Fibroblast of pulmonary artery (primary cell): Measurements from ENCODE around the gene PTGES2.

Experiments used
- DNase-seq: peaks from one replicate; pipeline ENCODE4 v3.0.0-alpha.2; 2010; ENCODE audit warnings: low read depth
- H3K4me3 ChIP-seq: replicated peaks from 2 replicates; pipeline ENCODE4 v1.5.1; 2011; ENCODE audit warnings: low read depth, mild to moderate bottlenecking, control low read depth, low read length, moderate library complexity
- TF ChIP-seq, protein P1 (sequence below): IDR thresholded peaks from 2 replicates; pipeline ENCODE4 v1.5.1; 2011; ENCODE audit warnings: mild to moderate bottlenecking, control low read depth, low read length, inconsistent platforms; ENCODE audit errors: missing control alignments

Gene PTGES2

DNA sequence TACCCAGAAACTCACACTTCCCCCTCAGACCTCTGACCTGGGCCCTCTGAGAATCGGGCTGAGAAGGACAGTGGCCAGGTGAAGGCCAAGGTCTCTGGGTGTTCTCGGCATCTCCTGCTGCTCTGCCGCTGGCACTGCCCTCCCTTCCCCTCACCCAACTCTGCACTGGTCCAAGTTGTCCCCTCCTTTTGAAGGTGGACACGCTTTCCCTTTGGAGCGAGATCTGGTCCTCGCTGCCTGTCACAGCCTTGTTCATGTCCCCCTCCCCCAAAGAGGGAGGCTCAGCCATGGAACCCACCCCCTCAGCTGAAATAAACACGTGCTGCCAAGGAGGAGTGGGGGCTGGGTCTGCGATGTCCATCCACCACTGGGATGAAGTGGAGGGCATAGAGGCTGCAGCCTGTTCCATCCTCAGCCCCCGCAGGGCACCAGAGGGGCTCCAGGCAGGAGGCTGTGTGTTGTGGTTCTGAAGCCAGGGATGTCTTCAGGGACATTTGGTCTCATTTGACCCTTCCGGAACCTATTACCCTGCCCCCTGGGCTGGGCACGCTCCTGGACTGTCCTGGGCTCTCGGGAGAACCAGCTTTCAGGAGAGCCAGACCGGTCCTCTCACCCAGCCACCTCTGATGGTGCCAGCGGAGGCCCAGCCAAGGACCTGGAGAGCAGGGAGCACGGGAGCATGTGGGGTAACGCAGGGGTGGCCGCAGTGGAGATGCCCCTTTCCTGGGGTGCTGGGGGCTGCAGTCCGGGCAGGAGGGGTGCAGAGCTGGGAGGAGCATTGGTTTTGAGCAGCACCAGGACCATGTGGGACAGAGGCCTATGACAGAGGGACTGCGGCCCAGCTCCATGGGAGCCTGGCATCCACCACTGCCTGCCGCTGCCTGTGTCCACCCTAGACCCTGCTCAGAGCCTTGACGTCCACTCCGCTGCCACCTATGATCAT lies 17.0 kb upstream of the PTGES2 start:
- DNase-seq, result no peak
- H3K4me3 ChIP-seq, result no peak overlapping the region
- TF ChIP-seq, protein P1, sequence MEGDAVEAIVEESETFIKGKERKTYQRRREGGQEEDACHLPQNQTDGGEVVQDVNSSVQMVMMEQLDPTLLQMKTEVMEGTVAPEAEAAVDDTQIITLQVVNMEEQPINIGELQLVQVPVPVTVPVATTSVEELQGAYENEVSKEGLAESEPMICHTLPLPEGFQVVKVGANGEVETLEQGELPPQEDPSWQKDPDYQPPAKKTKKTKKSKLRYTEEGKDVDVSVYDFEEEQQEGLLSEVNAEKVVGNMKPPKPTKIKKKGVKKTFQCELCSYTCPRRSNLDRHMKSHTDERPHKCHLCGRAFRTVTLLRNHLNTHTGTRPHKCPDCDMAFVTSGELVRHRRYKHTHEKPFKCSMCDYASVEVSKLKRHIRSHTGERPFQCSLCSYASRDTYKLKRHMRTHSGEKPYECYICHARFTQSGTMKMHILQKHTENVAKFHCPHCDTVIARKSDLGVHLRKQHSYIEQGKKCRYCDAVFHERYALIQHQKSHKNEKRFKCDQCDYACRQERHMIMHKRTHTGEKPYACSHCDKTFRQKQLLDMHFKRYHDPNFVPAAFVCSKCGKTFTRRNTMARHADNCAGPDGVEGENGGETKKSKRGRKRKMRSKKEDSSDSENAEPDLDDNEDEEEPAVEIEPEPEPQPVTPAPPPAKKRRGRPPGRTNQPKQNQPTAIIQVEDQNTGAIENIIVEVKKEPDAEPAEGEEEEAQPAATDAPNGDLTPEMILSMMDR, result no peak

DNA sequence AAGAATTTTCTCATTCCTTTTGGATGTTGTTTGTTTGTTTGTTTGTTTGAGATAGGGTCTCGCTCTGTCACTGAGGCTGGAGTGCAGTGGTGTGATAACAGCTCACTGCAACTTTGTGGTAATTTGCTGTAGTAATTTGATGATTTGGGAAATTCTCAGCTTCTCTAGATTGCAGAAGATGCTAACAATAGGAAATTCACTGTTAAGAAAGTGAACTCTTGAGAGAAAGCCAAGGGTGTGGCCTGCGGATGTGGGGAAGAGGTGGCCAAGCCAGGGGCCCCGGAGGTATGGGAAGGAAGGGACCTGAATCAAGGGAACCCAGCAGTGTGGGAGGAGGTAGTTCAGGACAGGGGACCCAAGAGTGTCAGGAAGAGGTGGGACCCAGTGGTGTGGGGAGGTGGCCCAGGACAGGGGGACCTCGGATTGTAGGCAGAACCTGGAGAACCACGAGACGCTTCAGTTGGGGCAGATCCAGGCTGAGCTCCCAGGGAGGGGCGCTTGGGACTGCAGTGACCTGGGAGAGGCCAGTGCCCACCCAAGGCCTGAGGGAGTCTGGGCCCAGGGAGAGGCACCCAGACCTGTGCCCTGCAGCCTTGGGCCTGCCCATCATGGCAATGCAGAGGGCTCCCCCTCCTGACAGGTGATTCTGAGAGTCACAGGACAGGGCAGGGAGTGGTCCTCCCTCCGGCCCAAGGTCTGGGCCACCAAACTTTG lies 16.2 kb upstream of the PTGES2 start:
- TF ChIP-seq, protein P1, result no peak
- no peak overlapping the region for H3K4me3 ChIP-seq
- no peak for DNase-seq

DNA sequence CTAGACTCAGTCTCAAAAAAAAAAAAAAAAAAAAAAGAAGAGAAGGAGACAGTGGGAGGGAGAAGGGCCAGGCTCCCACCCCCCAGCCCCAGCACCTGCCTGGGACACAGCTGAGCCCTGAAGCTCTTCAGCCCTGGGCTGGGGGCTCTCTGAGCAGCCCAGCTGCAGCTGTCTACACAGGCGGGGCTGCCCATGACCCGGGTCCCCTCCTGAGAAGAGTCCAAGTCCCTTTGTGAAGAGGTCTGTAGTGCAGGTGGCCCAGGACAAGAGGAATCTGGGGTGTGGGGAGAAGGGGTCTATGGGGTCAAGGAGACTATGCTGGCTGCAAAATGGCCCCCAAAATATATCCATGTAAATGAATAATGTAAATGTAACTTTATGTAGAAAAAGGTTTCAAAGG lies 15.1 kb upstream of the PTGES2 start:
- no peak for DNase-seq
- H3K4me3 ChIP-seq, result no peak overlapping the region
- TF ChIP-seq, protein P1, result no peak

DNA sequence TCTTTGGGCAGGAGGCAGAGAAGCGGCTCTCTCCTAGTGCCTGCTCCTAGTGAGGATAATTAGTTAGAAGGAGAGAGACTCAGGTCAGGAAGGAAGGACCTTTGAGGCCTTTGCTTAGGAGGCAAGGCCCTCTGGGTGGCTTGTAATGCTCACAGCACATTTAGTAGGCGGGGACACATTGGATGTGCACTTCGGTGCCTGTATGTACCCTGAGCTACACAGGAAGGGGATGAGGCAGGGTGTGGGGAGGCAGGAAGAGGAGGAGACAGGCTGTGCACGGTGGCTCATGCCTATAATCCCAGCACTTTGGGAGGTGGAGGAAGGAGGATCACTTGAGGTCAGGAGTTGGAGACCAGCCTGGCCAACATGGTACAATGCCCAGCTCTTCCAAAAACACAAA lies 14.5 kb upstream of the PTGES2 start:
- no peak for DNase-seq
- H3K4me3 ChIP-seq, result no peak overlapping the region
- TF ChIP-seq, protein P1, result no peak

DNA sequence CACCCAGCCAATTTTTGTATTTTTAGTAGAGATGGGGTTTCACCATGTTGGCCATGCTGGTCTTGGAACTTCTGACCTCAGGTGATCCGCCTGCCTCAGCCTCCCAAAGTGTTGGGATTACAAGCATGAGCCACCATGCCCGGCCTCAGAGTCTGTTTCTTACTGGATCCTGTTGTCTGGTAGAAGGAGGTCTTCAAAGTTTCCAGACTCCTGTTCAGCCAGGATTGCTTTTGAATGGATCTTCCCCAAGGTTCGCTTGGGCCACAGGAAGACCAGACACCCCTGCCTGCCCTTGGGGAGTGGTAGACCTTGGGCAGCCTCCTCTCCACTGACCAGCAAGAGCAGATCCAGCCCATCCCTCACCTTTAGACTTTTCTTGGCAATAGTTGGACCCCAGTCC lies 14.1 kb upstream of the PTGES2 start:
- no peak overlapping the region for H3K4me3 ChIP-seq
- TF ChIP-seq, protein P1, result no peak
- no peak for DNase-seq

DNA sequence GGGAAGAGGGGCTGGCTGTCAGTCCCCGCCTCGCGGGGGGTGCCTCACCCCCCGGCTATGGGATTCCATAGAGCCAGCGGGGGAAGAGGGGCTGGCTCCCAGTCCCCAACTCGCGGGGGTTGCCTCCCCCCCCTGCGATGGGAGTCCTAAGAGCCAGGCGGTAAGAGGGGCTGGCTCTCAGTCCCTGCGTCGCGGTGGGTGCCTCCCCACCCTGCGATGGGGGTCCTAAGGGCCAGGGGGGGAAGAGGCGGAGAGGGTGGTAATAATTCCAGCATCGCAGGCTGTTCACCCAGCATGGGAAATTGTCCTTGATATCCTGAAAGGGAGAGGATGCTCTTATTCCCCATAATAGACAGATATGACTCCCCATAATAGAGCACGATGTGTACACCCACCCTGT lies 12.1 kb upstream of the PTGES2 start:
- TF ChIP-seq, protein P1, result no peak

More for the DNA sequence above, 12.1 kb upstream of the PTGES2 start:
- no peak for DNase-seq
- no peak overlapping the region for H3K4me3 ChIP-seq
